GM23248 (cell line): ENCODE measurements around the gene CELSR1.

Experiments used
- EZH2 ChIP-seq: fragments of 200-600 bp; sonication (generic); IDR thresholded peaks from 2 replicates; pipeline ENCODE4 v1.6.1; 2018; ENCODE audit warnings: antibody characterized with exemption, mild to moderate bottlenecking; ENCODE audit not compliant: insufficient read depth, poor library complexity, severe bottlenecking
- EZH2phosphoT487 ChIP-seq: fragments of 200-600 bp; sonication (generic); IDR thresholded peaks from 2 replicates; pipeline ENCODE4 v1.6.1; 2018; ENCODE audit warnings: antibody characterized with exemption, moderate library complexity, mild to moderate bottlenecking, low read depth; ENCODE audit not compliant: insufficient read depth

DNA sequence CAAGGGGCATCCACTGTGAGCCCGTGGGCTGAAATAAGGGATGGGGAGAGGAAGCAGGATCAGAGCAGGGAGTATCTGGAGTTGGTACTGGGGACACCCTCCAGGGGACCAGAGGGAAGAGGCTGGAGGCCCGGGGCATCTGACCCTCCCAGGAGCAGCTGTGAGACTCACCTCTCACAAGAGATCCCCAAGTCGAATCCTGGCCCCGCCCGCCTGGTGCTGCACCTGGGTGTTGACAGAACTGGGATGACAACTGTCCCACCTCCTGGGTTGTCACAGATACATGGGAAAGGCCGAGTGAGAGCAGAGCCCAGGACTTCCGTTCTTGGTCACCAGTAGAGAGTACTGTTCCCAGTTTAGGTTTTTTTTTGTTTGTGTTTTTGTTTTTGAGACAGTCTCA, 78.9 kb downstream of the CELSR1 start:
- TF ChIP-seq EZH2 (no peak), EZH2phosphoT487 (no peak)
